ENCODE measurements around the gene RSBN1.

Gene RSBN1

DNA sequence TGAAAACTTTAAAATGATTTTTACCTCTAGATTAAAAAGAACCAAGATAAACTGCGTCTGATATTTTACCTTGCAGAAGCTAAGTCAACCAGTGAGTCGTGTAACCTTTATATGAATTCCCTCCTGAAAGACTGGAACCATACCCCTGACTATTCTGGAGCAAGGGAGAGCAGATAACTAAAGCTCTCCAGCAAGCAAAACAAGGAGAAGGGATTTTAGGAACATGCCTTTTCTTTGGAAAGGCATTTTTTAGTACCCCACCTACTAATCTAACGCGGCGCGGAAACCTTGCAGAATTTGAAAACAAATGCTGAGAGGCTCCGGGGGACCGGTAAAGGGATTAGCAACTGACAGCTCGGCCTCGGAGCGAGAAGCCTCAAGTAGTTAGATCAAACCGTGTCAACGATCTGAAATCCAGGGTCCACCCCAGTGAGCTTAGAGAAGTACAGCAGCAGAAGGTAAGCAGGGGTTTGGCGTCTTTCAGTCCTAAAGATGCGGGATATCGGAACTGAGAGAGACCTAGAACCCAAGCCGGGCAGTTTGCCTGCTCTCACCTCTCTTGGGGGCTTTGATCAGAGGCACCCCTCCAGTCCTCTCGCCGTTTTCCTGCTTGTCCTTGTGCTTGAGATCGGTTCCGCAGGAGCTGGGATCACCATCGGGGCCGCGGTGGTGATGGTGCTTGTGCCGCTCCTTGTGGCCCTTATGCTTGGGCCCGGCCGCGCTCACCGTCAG is 954 bp downstream of the RSBN1 start:
- no peak for DNase-seq

DNA sequence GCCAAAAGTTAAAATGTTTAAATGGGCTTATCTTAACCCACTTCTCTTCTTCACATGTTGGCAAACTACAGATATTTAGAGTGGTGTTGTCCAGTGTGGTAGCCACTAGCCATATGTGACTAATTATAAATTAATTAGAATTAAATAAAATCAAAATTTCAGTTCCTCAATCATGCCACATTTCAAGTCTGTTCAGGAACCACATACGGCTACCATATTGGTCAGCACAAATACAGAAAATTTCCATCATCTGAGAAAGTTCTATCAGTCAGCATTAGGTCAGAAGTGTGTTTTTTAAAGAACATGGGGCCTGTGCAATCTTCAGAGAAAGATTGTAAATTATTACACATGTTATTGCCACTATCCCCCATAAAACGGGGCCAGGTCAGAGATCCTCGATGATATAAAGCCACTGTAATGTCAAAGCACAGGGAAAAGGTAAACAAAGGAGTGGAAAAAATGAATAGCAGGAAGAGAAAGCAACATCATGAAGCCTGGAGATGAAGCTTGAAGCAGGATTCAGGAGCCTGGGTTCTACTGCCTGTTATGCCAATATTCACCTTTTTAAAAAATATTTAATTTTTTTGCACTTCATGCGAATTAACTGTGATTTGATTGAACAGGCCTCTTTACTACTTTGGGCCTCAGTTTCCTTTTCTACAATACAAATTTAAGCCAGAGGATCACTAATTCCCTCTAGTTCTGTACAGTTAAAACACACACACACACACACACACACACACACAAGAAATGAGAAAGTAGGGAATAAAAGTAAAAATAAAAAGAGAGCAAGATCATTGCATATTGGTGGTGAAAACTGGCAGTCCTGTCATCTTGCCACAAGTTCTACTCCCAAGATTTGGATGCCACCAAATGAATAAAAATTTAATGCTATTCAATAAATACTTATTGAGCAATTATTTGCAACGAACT is 2.3 kb downstream of the RSBN1 start:
- DNase-seq: no peak

DNA sequence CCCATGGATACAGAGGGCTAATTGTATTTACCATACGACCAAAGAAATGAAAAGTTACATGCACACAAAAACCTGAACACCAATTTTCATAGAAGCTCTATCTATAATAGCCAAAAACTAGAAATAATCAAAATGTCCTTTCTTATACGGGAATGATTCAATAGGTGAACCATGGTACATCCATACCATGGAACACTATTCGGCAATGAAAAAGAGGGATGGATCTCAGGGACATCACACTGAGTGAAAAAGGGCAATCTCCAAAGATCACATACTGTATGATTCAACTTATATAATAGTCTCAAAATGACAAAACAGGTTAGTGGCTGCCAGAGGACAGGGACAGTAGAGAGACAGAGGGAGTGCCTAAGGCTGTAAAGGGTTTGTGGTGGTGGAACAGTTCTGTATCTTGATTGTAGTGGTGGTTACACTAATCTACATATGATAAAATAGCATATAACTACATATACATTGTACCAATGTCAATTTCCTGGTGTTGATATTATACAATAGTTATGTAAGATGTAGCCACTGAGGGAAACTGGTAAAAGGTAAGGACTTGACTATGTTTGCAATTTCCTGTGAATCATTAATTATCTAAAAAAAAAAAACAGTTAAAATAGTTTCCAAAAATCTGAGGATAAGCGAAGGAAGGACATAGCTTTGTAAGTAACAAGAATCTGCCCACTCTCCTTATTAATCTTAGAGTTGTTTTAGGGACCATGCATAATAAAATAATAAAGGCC is 3.7 kb downstream of the RSBN1 start:
- DNase-seq: no peak

DNA sequence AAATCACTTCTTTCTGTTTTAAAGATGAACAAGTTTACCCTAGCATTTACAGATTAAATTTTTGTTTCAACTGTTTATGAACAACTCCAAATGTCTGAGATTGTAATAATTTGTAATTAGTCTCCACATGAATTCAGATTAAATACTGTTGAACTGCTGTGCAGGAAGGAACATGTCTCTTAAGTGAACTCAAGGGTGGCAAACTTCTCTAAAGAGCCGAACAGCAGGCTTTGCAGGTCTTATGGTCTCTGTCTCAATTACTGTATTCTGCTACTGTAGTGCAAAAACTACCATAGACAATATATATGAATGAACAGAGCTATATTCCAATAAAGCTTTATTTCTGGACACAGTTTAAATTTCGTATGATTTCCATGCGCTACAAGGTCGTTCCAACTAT is 6.6 kb downstream of the RSBN1 start:
- DNase-seq: no peak

DNA sequence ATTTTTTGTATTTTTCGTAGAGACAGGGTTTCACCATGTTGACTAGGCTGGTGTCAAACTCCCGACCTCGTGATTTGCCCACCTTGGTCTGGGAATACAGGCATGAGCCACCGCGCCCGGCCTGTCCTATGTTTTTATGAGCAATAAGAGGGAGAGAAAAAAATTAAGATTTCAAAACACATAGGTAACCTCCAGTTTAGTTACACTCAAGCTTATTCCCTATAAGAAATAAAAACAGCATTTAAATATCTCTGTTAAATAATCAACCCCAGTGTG is 7.1 kb downstream of the RSBN1 start:
- no peak for DNase-seq

DNA sequence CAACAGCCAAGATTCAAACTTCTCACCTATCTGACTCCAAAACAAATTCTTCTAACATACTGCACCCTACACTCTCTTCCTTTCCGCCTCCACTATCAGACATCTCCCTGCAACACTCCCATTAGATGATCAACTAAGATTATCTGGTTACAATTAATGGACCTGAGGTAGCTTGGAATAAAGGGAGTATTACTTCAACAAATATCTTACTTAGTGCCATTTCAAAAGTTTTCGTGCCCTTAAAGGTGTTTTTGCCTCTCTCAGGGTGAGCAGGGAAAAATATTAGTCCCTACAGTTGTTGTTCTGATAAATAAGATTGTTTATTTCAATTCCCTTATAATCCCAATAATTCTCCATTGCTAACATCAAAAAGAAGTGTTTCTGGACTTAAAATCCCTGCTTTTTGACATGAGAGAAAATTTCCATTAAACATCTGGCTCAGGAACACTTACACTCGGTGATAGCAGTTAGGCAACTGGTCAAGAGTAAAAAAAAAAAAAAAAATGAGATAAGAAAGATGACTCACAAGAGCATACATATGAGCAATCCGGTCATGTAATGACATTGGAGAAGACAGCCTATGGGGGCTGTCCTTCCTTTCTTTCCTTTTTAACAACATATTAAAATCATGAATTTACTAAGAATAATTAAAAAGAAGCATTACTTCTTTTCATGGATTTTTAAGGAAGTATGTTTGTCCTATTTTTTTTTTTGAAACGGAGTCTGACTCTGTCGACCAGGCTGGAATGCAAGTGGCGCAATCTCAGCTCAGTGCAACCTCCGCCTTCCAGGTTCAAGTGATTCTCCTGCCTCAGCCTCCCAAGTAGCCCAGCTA is 7.6 kb downstream of the RSBN1 start:
- DNase-seq: no peak

DNA sequence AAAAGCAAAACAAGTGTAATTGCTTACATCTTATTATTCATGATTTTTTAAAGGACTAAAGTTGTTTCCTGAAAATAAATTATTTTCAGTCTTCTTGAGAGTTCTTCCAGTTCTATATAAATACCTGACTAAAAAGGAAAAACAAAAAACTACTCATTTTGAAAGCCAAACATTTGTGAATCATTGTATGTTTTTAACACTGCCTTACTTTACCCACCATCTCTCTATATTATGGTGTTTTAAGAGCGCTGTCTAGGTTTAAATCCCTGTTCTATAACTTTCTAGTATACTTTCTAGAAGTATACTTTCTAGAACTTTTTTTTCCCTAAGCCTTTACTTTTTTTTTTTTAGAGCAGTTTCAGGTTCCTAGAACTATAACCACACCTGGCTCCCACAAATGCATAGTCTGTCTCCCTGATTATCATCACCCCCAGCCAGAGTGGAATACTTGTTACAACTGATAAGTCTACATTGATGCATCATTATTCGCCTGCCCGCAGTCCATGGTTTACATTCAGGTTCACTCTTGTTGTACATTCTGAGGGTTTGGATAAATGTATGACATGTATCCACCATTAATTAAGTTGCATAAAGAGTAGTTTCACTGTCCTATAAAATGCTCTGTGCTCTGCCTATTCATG is 9.8 kb downstream of the RSBN1 start:
- no peak for DNase-seq

DNA sequence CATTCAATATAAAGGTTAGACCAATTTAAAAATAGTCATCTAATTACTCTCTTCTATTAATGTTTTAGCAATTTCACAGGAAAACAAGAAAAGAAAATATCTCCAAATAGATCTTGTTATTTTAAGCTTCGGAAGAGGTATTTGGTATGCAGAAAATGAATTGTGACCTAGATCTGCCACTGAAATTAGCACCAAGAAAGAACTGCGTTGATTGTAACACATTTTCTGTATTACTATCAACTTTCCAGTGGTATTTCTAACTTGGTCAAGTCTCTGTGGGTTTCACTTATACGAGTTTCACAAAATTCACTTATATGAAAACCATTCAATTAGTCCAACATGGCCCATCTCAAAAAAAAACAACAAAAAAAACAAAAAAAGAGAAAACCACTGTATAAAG is 11.8 kb downstream of the RSBN1 start:
- DNase-seq: no peak

DNA sequence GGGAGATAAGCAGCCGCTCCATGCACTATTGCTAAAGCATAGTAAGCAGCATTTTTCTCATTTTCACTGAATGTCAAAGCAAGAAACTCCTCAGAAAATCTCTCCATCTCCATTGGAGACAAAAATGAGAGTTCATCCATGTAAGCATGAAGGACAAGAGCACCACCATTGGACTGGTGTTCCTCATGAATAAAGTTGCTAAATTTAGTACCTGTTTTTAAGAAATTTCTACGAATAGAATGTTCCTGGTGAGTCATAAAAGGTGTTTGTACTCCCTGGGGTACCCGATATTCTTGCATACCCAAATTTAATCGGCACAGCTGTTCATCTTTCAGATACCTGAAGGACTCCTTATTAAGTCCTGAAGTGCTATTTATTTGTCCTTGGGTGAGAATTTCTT is 14.8 kb downstream of the RSBN1 start:
- DNase-seq: no peak

DNA sequence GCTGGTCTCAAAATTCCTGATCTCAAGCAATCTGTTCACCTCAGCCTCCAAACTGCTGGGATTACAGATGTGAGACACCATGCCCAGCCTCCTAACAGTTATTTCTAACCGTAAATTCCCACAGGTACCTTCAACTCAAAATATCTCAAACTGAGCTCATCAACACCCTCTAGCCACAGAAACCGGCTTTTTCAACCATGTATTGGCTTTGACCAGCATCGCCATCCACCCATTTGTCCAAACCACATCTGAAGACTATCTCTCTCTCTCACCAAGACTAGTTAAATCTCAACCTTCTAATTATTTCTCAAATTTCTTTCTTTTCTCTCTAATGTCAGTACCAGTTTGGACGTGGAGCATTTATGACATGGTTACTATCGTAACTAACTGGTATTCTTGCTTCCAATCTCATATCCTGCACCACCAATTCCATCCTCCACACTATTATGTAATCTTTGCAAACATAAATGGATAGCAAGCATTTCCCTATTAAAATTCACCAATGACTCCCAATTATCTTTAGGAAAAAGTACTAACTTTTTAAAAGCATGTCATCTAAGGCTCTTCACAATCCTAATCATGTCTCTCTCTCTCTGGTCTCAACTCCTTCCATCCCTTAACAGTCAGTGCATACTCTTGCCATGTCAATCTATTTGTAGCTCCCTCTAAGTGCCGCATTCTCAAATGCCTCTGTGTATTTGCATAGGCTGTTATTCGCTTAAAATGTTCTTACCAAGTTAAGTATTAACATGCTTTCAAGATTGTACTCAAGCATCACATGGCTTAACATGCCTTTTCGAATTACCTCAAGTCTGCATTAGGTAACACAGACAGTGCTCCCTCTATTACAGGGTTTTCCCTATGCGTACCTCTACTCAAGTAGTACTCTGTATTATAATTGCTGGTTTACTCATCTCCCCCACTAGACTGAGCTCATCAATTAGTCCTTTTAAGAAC is 18.1 kb downstream of the RSBN1 start:
- DNase-seq: no peak

DNA sequence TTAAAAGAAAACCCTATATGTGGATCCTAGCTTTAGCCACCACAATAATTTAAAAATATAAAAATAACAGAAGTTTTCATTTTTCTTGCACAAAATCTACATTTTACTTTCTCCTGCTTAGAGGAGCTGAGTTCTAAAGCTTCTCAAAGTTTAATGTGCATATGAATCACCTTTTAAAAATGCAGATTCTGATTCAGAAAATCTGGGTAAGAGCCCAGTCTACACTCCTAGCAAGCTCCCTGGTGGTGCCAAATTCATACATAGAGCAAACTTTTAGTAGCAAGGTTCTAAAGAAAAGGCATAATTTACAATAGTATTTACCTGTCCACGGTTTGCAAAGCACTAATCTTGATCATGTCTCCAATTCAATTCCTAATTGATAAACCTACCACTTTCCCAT is 19.3 kb downstream of the RSBN1 start:
- no peak for DNase-seq

DNA sequence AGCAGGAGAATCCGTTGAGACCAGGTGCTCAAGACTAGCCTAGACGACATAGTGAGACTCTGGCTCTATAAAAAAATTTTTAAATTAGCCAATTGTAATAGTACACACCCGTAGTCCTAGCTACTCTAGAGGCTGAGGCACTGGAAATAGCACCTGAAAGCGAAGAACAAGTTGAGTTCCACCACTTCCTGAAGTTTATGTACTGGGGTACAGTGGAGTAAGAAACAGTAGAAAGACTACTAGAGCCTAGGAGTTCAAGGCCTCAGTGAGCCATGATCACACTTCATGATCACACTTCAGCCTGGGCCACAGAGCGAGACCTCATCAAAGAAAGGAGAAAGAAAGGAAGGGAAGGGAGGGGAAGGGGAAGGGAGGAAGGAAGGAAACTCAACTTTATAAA is 19.8 kb downstream of the RSBN1 start:
- DNase-seq: no peak

DNA sequence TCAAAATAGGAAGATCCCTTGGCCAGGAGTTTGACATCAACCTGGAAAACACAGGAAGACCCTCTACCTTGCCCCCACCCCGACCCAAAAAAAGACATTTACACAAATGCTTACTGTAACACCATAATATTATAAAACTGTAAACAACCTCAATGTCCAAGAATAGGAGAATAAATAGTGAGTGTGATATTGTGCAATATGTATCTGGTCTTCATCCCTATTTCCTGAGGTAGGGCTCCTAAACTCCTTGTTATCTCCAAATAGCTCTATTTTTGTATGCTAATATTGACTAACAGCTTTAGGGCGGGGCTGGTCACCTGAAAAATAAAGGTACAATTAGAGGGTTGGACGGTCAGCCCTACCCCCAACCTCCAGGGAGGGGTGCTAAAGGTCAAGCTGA is 23.5 kb downstream of the RSBN1 start:
- no peak for DNase-seq

DNA sequence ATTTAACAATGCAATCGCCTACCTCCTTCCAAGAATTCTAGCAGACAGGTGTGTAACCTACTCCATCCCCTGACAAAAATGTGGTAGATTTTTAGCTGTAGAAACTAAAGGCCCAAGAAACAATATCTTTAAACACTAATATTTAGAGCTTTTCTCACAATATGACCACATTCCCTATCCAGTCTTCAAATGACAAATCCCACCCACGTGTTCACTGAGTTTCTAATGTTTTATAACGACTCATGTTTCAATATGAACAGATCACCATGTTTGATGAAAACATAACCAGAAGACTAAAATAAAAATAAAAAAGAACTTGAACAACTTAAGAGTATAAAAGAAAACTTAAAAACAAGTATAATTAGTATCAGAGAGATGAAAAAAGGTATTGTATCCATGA is 24.6 kb downstream of the RSBN1 start:
- no peak for DNase-seq

DNA sequence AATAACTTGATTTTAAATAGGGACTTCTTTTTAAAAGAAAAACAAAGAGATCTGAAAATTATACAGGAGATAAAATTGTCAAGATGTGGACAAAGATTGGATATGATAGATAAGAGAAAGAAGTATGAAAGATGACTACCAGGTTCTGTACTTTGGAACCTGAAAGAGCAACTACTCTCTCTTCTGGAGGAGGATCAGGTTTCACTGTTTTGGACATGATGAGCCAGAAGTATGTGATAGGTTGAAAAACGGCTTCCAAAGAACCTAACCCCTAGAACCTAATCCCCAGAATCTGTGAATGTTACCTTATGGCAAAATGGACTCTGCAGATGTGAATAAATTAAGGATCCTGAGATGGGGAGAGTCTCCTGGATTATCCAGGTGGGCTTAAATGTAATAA is 26.2 kb downstream of the RSBN1 start:
- no peak for DNase-seq

DNA sequence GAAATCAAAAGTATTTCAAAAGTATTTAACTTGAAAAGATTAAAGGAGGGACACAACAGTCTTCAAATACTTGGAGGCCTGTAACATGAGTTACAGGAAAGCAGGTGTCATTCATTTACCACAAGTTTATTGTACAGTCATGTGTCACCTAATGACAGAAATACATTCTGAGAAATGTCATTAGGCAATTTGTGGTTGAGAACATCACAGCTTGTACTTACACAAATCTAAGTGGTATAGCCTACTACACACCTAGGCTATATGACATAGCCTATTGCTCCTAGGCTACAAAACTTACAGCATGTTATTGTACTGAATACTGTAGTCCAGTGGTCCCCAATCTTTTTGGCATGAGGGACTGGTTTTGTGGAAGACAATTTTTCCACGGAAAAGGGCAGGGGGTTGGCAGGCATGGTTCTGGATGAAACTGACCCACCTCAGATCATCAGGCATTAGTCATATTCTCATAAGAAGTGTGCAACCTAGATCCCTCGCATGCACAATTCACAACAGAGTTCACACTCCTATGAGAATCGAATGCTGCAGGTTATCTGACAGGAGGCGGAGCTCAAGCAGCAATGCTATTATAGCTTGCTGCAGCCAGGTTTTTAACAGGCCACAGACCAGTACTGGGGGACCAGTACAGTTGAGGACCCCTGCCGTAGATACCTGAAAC is 28.0 kb downstream of the RSBN1 start:
- DNase-seq: no peak

DNA sequence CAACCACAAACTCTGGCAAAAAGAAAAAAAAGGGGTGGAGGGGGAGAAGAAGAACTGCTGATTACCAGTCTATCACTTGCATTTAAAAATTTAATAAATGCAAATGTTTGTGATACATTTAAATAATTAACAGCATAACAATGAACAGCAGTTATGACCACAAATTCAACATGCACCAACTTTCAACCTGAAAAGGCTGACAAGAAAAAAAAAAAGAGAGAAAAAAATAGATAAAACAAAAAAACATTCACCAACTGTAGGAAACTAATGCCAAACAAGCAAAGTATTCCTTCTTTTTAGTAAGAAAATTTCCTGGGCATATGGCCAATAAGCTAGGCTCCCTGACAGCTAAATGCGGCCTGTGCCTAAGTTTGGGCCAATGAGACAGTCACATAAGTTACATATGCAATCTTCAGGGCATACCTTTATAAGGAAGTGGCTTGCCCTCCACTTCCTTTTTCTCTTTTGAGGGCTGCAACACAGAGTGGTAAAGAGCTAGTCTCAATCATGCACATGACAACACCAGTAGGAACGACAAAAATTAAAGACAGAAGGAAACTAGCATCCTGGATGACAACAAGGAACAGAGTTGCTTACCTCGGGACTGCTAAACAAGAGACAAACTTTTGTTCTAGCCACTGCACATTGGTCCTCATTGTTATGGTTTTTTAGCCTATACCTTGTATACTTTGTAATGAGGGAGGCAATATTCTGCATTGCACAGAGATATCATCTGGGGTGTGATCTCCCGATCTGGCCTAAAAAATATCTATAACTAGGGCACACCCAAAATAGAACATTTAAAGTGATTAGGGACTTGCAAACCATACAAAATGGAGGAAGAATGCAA is 28.8 kb downstream of the RSBN1 start:
- DNase-seq: no peak

DNA sequence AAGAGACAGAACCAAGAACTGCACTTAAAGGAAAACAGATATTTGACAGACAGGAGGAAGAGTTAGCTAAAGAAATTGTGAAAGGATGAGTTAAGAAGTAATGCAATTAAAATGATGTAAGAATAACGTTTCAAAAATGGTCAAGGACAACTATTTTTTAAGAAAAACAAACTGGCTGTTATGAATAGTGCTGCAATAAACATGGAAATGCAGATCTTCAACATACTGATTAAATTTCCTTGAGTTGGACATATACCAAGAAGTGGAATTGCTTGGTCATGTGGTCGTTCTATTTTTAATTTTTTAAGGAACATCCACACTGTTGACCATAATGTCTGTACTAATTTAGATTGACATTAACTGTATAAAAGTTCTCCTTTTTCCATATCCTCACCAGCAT is 29.9 kb downstream of the RSBN1 start:
- no peak for DNase-seq

DNA sequence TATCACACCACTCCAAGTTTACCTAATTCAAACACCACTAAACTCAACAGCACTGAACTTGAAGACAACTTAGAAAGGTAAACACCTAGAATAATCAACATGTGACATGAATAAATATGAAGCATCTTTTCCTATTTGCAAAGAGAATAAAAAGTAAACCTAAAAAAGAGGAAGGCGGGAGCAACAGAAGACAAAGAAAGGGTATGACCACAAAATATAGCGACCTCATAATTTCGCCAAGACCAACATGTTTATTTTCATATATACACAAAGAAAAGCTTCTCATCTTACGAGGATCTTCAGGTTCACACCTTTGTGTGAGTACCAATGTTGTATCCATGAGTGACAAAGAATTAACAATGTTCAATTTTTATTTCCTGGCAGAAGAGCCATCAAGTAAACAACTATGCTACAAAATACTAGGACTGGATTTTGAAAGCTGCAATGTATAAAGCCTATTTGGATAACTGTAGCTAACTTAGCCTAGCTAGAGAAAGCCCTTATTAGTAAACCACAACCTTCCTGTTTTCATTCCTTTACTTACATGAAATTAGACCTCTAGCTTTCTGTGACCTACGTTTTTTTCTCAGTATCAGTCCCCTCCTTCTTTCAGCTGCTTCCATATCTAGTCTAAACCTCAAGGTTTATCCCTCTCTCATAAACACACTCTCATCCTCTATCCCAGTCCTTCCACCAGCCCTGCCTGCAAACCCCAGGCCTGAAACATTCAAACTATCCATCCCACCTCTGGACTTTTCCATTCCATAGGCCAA is 31.7 kb downstream of the RSBN1 start:
- no peak for DNase-seq

Measured in NCI-H1048 (cell line).